ENCODE results near the gene EGLN2. TPM values are rescaled to one million over a fixed set of nuclear protein-coding genes. Genes with fewer than 3 reads are reported as not detected.
"Not testable (repeated sequence)": the region's sequence is repeated elsewhere in the genome, so short reads cannot be mapped to it uniquely, and the experiment has no call there.

EGLN2 gene
- total and polyA plus RNA-seq, 9 of the 15 experiments (the other 6 are each of a cell fraction or from before 2014, with no cell fraction given) = 9.6 to 114 (median 71.0) TPM

GRCh38 chr19:40826699-40827385 is 27.9 kb downstream of the EGLN2 start (continued):
- TF ChIP-seq MAFG (tag; conservative IDR thresholded peaks at IDR 0.05) = peak; percentile 27; the same call in 1 of the 2 replicates
- peak; percentile 62; the same call in 1 of the 2 replicates for TF ChIP-seq FOXP1 (CRISPR knock-in tag; IDR thresholded peaks at IDR 0.05)
- TF ChIP-seq NFE2 (IDR thresholded peaks at IDR 0.05; ENCODE audit: low read depth) = peak; percentile 34; the same call in 1 of the 2 replicates
- peak; percentile 31; the same call in 1 of the 2 replicates for TF ChIP-seq PKNOX1 (IDR thresholded peaks at IDR 0.05)
- peak; percentile 82 for TF ChIP-seq NR2C1 (IDR thresholded peaks at IDR 0.05)
- peak; percentile 88 for TF ChIP-seq NR2C1 (tag; IDR thresholded peaks at IDR 0.05)
- TF ChIP-seq HDGF (IDR thresholded peaks at IDR 0.05) = peak; percentile 70; the same call in 1 of the 2 replicates
- TF ChIP-seq NR2C2 (CRISPR knock-in tag; IDR thresholded peaks at IDR 0.05) = not testable (repeated sequence)
- TF ChIP-seq NR2C2 (tag; IDR thresholded peaks at IDR 0.05) = peak; percentile 71
- peak in 1 of 2 experiments; percentile 34; a peak in 1 of 4 replicates for TF ChIP-seq MNT (conservative IDR thresholded peaks at IDR 0.05)
- TF ChIP-seq GABPB1 (CRISPR knock-in tag; IDR thresholded peaks at IDR 0.05) = 0 out of 2 replicates have a peak, but pooled peaks have one; percentile 24
- 0 out of 2 replicates have a peak, but pooled peaks have one; percentile 7 for TF ChIP-seq ARID1B (IDR thresholded peaks at IDR 0.05)
- TF ChIP-seq ZBTB2 (IDR thresholded peaks at IDR 0.05) = peak; percentile 21; the same call in 1 of the 2 replicates
- 0 out of 2 replicates have a peak, but pooled peaks have one; percentile 35 for TF ChIP-seq HLTF (IDR thresholded peaks at IDR 0.05)

Measured in K562 (cell line).